ENCODE results near the gene AQP6. TPM values are rescaled to one million over a fixed set of nuclear protein-coding genes. Genes with fewer than 3 reads are reported as not detected.
A peak's percentile ranks its signal among the peaks of the same experiment; 100 is the strongest.

Gene AQP6
- total and polyA plus RNA-seq, 2 experiments from 2014 or later, result not detected

- no peaks in the 10 kb centered on the region for H4K20me1 ChIP-seq (ENCODE audit: insufficient read depth)
- DNase-seq, result no peak
- H3K4me1 ChIP-seq (ENCODE audit: insufficient read depth), result no peaks in the 10 kb centered on the region
- no peaks in the 10 kb centered on the region for H3F3A ChIP-seq (ENCODE audit: insufficient read depth)
- TF ChIP-seq EZH2phosphoT487 (IDR thresholded peaks at IDR 0.05; ENCODE audit: insufficient read depth, low read depth) (no peak), EZH2 (IDR thresholded peaks at IDR 0.05; ENCODE audit: insufficient read depth, poor library complexity, severe bottlenecking) (no peak)
- no peaks in the 10 kb centered on the region for H3K36me3 ChIP-seq (ENCODE audit: low read depth)
- H3K79me2 ChIP-seq (ENCODE audit: insufficient read depth), result no peaks in the 10 kb centered on the region
- 92 to 93% methylated on average over 5 of the region's 5 CpGs for WGBS, 2 experiments (ENCODE audit: low coverage in 1 of 2, low lambda C conversion rate in 2 of 2, missing lambda C conversion rate in 2 of 2)
- no peak overlapping the region for H3K9ac ChIP-seq
- in situ Hi-C loops (cut with MboI), result no loop called here
- no peak overlapping the region for H3K27ac ChIP-seq
- no peaks in the 10 kb centered on the region for H3K9me2 ChIP-seq (ENCODE audit: insufficient read depth)
- H3K27me3 ChIP-seq (replicated peaks; ENCODE audit: insufficient read depth), result no peaks in the 10 kb centered on the region
- no peaks in the 10 kb centered on the region for H3K9me3 ChIP-seq (ENCODE audit: low read depth)
- no peak overlapping the region for H2AFZ ChIP-seq
- no peak overlapping the region for H3K4me2 ChIP-seq (ENCODE audit: unreplicated experiment)
- no peak overlapping the region for H3K4me3 ChIP-seq
These were observed 28.7 kb upstream of the AQP6 start for GRCh38 chr12:49944046-49944445.

- Histone ChIP-seq H3K9me3 (ENCODE audit: low read depth) (no peaks in the 10 kb centered on the region), H3K36me3 (ENCODE audit: low read depth) (no peaks in the 10 kb centered on the region), H3K27ac (no peak overlapping the region), H3K27me3 (replicated peaks; ENCODE audit: insufficient read depth) (no peaks in the 10 kb centered on the region), H3F3A (ENCODE audit: insufficient read depth) (no peaks in the 10 kb centered on the region), H3K79me2 (ENCODE audit: insufficient read depth) (no peaks in the 10 kb centered on the region), H3K4me1 (ENCODE audit: insufficient read depth) (no peaks in the 10 kb centered on the region), H3K4me3 (no peak overlapping the region), H4K20me1 (ENCODE audit: insufficient read depth) (no peaks in the 10 kb centered on the region), H2AFZ (no peak overlapping the region), H3K4me2 (ENCODE audit: unreplicated experiment) (no peak overlapping the region), H3K9me2 (ENCODE audit: insufficient read depth) (no peaks in the 10 kb centered on the region), H3K9ac (no peak overlapping the region)
- TF ChIP-seq EZH2phosphoT487 (IDR thresholded peaks at IDR 0.05; ENCODE audit: insufficient read depth, low read depth), result no peak
- no peak for TF ChIP-seq EZH2 (IDR thresholded peaks at IDR 0.05; ENCODE audit: insufficient read depth, poor library complexity, severe bottlenecking)
- WGBS, 2 experiments (ENCODE audit: low coverage in 1 of 2, low lambda C conversion rate in 2 of 2, missing lambda C conversion rate in 2 of 2), result 89 to 97% methylated on average over 3 of the region's 3 CpGs
- in situ Hi-C loops (cut with MboI), result no loop called here
- DNase-seq, result no peak
These were observed 28.0 kb upstream of the AQP6 start for GRCh38 chr12:49944718-49945117.

GRCh38 chr12:49945394-49946080, 27.2 kb upstream of the AQP6 start:
- peak overlapping the region; percentile 72 for H3K4me2 ChIP-seq (ENCODE audit: unreplicated experiment)
- 14 to 16% methylated on average over 25 to 28 of the region's 28 CpGs for WGBS, 2 experiments (ENCODE audit: low coverage in 1 of 2, low lambda C conversion rate in 2 of 2, missing lambda C conversion rate in 2 of 2)
- DNase-seq, result peak; percentile 84
- no peaks in the 10 kb centered on the region for H3K27me3 ChIP-seq (replicated peaks; ENCODE audit: insufficient read depth)
- in situ Hi-C loops (cut with MboI), result no loop called here
- no peak overlapping the region for H3K9ac ChIP-seq
- H3K9me3 ChIP-seq (ENCODE audit: low read depth), result no peaks in the 10 kb centered on the region
- H3K4me1 ChIP-seq (ENCODE audit: insufficient read depth), result no peaks in the 10 kb centered on the region
- no peak overlapping the region for H3K27ac ChIP-seq
- H3K36me3 ChIP-seq (ENCODE audit: low read depth), result no peaks in the 10 kb centered on the region
- no peaks in the 10 kb centered on the region for H3K9me2 ChIP-seq (ENCODE audit: insufficient read depth)
- no peaks in the 10 kb centered on the region for H4K20me1 ChIP-seq (ENCODE audit: insufficient read depth)
- H3K79me2 ChIP-seq (ENCODE audit: insufficient read depth), result no peaks in the 10 kb centered on the region
- H3F3A ChIP-seq (ENCODE audit: insufficient read depth), result no peaks in the 10 kb centered on the region
- H2AFZ ChIP-seq, result peak overlapping the region; percentile 88
- no peak for TF ChIP-seq EZH2phosphoT487 (IDR thresholded peaks at IDR 0.05; ENCODE audit: insufficient read depth, low read depth)
- TF ChIP-seq EZH2 (IDR thresholded peaks at IDR 0.05; ENCODE audit: insufficient read depth, poor library complexity, severe bottlenecking), result no peak
- H3K4me3 ChIP-seq, result peak overlapping the region; percentile 30; the same call in 1 of the 2 replicates

- H3K36me3 ChIP-seq (ENCODE audit: low read depth), result no peaks in the 10 kb centered on the region
- H3K9ac ChIP-seq, result no peak overlapping the region
- DNase-seq, result no peak
- H3K4me3 ChIP-seq, result no peak overlapping the region
- no peak overlapping the region for H3K27ac ChIP-seq
- H3K4me2 ChIP-seq (ENCODE audit: unreplicated experiment), result no peak overlapping the region
- H3K79me2 ChIP-seq (ENCODE audit: insufficient read depth), result no peaks in the 10 kb centered on the region
- H3K9me2 ChIP-seq (ENCODE audit: insufficient read depth), result no peaks in the 10 kb centered on the region
- no peaks in the 10 kb centered on the region for H4K20me1 ChIP-seq (ENCODE audit: insufficient read depth)
- H3K4me1 ChIP-seq (ENCODE audit: insufficient read depth), result no peaks in the 10 kb centered on the region
- H3F3A ChIP-seq (ENCODE audit: insufficient read depth), result no peaks in the 10 kb centered on the region
- in situ Hi-C loops (cut with MboI), result no loop called here
- 86 to 88% methylated on average over 9 of the region's 9 CpGs for WGBS, 2 experiments (ENCODE audit: low coverage in 1 of 2, low lambda C conversion rate in 2 of 2, missing lambda C conversion rate in 2 of 2)
- peak overlapping the region; percentile 88 for H2AFZ ChIP-seq
- H3K9me3 ChIP-seq (ENCODE audit: low read depth), result no peaks in the 10 kb centered on the region
- TF ChIP-seq EZH2phosphoT487 (IDR thresholded peaks at IDR 0.05; ENCODE audit: insufficient read depth, low read depth) (no peak), EZH2 (IDR thresholded peaks at IDR 0.05; ENCODE audit: insufficient read depth, poor library complexity, severe bottlenecking) (no peak)
- no peaks in the 10 kb centered on the region for H3K27me3 ChIP-seq (replicated peaks; ENCODE audit: insufficient read depth)
These were observed 26.7 kb upstream of the AQP6 start for GRCh38 chr12:49946086-49946485.

All from GM23248 (cell line).